Liver (tissue), 10 donors: Measurements from ENCODE around the gene CCNG1. TPM values are rescaled to one million over a fixed set of nuclear protein-coding genes. Genes with fewer than 3 reads are reported as not detected.

ENCODE experiments used
- DNase-seq: peaks from one replicate; pipeline ENCODE4 v3.0.0-alpha.2; 2017; ENCODE audit warnings: low spot score
- H3K27ac ChIP-seq, 2 donors: one replicate each; pipeline ENCODE4 v1.7.0; 2013; ENCODE audit warnings: inconsistent platforms in 2 of 2, low read length in 2 of 2, control low read depth in 1 of 2, low read depth in 1 of 2, mild to moderate bottlenecking in 1 of 2
- H3K27me3 ChIP-seq, 4 donors: one replicate each; pipeline versions ENCODE4 v1.6.1 to v1.7.0; 2013; ENCODE audit warnings: low read length in 3 of 4, inconsistent platforms in 1 of 4, mild to moderate bottlenecking in 1 of 4, moderate library complexity in 1 of 4; ENCODE audit not compliant: control insufficient read depth in 4 of 4, insufficient read depth in 4 of 4
- H3K36me3 ChIP-seq, 4 donors: one replicate each; pipeline versions ENCODE4 v1.6.1 to v1.7.0; 2013; ENCODE audit warnings: low read length in 3 of 4, mild to moderate bottlenecking in 3 of 4, low read depth in 1 of 4, moderate library complexity in 1 of 4; ENCODE audit not compliant: control insufficient read depth in 4 of 4, insufficient read depth in 3 of 4
- H3K4me1 ChIP-seq, 4 donors: one replicate each; pipeline versions ENCODE4 v1.6.1 to v1.7.0; 2013; ENCODE audit warnings: low read length in 3 of 4, mild to moderate bottlenecking in 3 of 4, moderate library complexity in 1 of 4; ENCODE audit not compliant: control insufficient read depth in 4 of 4, insufficient read depth in 4 of 4
- H3K4me3 ChIP-seq, 3 donors: one replicate each; pipeline versions ENCODE4 v1.6.1 to v1.7.0; 2013; ENCODE audit warnings: low read length in 3 of 3, control low read depth in 1 of 3, low read depth in 1 of 3, mild to moderate bottlenecking in 1 of 3
- H3K9ac ChIP-seq, 2 donors: one replicate each; pipeline ENCODE4 v1.7.0; 2013; ENCODE audit warnings: low read length in 2 of 2, mild to moderate bottlenecking in 2 of 2, moderate library complexity in 2 of 2, control low read depth in 1 of 2, low read depth in 1 of 2
- H3K9me3 ChIP-seq, 4 donors: one replicate each; pipeline versions ENCODE4 v1.6.1 to v1.7.0; 2013; ENCODE audit warnings: low read length in 3 of 4; ENCODE audit not compliant: control insufficient read depth in 4 of 4
- ATF3 ChIP-seq: IDR thresholded peaks from 2 replicates; pipeline ENCODE4 v1.6.1; 2016; ENCODE audit warnings: antibody characterized with exemption
- CTCF ChIP-seq: fragments of 150-350 bp; IDR thresholded peaks from 2 replicates; pipeline ENCODE4 v1.5.1; 2017; ENCODE audit warnings: improper control_type of control experiment, low read depth, low read length; ENCODE audit not compliant: missing input control
- EGR1 ChIP-seq, 2 donors: IDR thresholded peaks; 2 replicates each; pipeline ENCODE4 v1.6.1; 2016 to 2018; ENCODE audit warnings: antibody characterized with exemption in 2 of 2, low read depth in 2 of 2
- FOXA1 ChIP-seq: IDR thresholded peaks from 2 replicates; pipeline ENCODE4 v1.6.1; 2016; ENCODE audit warnings: antibody characterized with exemption
- GABPA ChIP-seq, 2 donors: IDR thresholded peaks in 1 of 2; conservative IDR thresholded peaks in 1 of 2; 2 replicates each; pipeline ENCODE4 v1.6.1; 2016; ENCODE audit warnings: antibody characterized with exemption in 2 of 2, mild to moderate bottlenecking in 1 of 2, moderate library complexity in 1 of 2
- HNF4A ChIP-seq, 2 donors: conservative IDR thresholded peaks; 2 replicates each; pipeline ENCODE4 v1.6.1; 2016; ENCODE audit warnings: antibody characterized with exemption in 2 of 2, mild to moderate bottlenecking in 2 of 2
- NR2F2 ChIP-seq: IDR thresholded peaks from 2 replicates; pipeline ENCODE4 v1.6.1; 2016; ENCODE audit warnings: antibody characterized with exemption
- RAD21 ChIP-seq, 2 donors: IDR thresholded peaks; 2 replicates each; pipeline ENCODE4 v1.6.1; 2016; ENCODE audit warnings: antibody characterized with exemption in 2 of 2, mild to moderate bottlenecking in 2 of 2
- RXRA ChIP-seq, 2 donors: IDR thresholded peaks; 2 replicates each; pipeline ENCODE4 v1.6.1; 2017 to 2018; ENCODE audit warnings: antibody characterized with exemption in 2 of 2, mild to moderate bottlenecking in 1 of 2
- TAF1 ChIP-seq: conservative IDR thresholded peaks from 2 replicates; pipeline ENCODE4 v1.6.1; 2016; ENCODE audit warnings: antibody characterized with exemption, mild to moderate bottlenecking
- YY1 ChIP-seq: IDR thresholded peaks from 2 replicates; pipeline ENCODE4 v1.6.1; 2016; ENCODE audit warnings: antibody characterized with exemption, mild to moderate bottlenecking
- ZBTB33 ChIP-seq: IDR thresholded peaks from 2 replicates; pipeline ENCODE4 v1.6.1; 2016; ENCODE audit warnings: antibody characterized with exemption
- WGBS: extraction: QIAGEN DNeasy Blood & Tissue Kit; methylation state at CpG from one replicate; pipeline ENCODE4 v1.1.7; 2013; 5-methylcytosine and 5-hydroxymethylcytosine counted together
- polyA plus RNA-seq, 2 donors: library from polyadenylated mRNA; stranded (reverse) in 1 of 2; unstranded in 1 of 2; fragments of 200-250 nt in 1 of 2; fragments of >200 nt in 1 of 2; fragmentation: Nextera tagmentation in 1 of 2; extraction: Ambion mirVana in 1 of 2; gene quantifications; one replicate each; pipeline versions ENCODE4 v1.2.1 to v1.2.3, GENCODE V29; 2013 to 2015
- small RNA-seq: library from RNA; depleted of rRNA; stranded (forward); fragments of <200 nt; gene quantifications from one replicate; pipeline ENCODE3, GENCODE V24; 2014
- total RNA-seq, 2 donors: library from RNA; depleted of rRNA; stranded (reverse); fragments of >200 nt; gene quantifications; one replicate each; pipeline ENCODE4 v1.2.3, GENCODE V29; 2014
- TF ChIP-seq, protein P1 (sequence below): IDR thresholded peaks from 2 replicates; pipeline ENCODE4 v1.6.1; 2016; ENCODE audit warnings: antibody characterized with exemption, mild to moderate bottlenecking
- TF ChIP-seq, protein P2 (sequence below): IDR thresholded peaks from 2 replicates; pipeline ENCODE4 v1.6.1; 2016; ENCODE audit warnings: antibody characterized with exemption
- donor health status: healthy.
- donor health status: healthy.
- donor health status: healthy.
- donor health status: healthy.
- donor health status: healthy.

Gene CCNG1
- total and polyA plus RNA-seq, 4 donors: 30.9 to 93.7 (median 74.1) TPM

GRCh38 chr5:163489055-163489744 lies 51.8 kb downstream of the CCNG1 start:
- Histone ChIP-seq H3K27me3 (no peaks in the 10 kb centered on the region), H3K9me3 (no peaks in the 10 kb centered on the region), H3K4me1 (peaks cover 0 to 10% (median 8%) of the 10 kb centered on the region in 4 donors), H3K4me3 (no peak overlapping the region), H3K27ac (peak overlapping the region in 1 of 2 donors; percentile 64), H3K9ac (peak overlapping the region in 1 of 2 donors; percentile 19), H3K36me3 (no peaks in the 10 kb centered on the region)
- DNase-seq: no peak
- 74% methylated on average over 6 of the region's 6 CpGs for WGBS
- TF ChIP-seq FOXA1 (no peak), ZBTB33 (no peak), NR2F2 (no peak), RXRA (IDR thresholded peaks at IDR 0.05) (no peak), RAD21 (IDR thresholded peaks at IDR 0.05) (peak; percentile 55 to 59), ATF3 (no peak), GABPA (IDR thresholded peaks at IDR 0.05 in 1 of 2, conservative IDR thresholded peaks at IDR 0.05 in 1 of 2) (no peak), EGR1 (IDR thresholded peaks at IDR 0.05; ENCODE audit: low read depth in 2 of 2) (no peak), HNF4A (conservative IDR thresholded peaks at IDR 0.05) (peak in 1 of 2 donors; percentile 9), YY1 (no peak), CTCF (peak; percentile 23)
- TF ChIP-seq, protein P1, sequence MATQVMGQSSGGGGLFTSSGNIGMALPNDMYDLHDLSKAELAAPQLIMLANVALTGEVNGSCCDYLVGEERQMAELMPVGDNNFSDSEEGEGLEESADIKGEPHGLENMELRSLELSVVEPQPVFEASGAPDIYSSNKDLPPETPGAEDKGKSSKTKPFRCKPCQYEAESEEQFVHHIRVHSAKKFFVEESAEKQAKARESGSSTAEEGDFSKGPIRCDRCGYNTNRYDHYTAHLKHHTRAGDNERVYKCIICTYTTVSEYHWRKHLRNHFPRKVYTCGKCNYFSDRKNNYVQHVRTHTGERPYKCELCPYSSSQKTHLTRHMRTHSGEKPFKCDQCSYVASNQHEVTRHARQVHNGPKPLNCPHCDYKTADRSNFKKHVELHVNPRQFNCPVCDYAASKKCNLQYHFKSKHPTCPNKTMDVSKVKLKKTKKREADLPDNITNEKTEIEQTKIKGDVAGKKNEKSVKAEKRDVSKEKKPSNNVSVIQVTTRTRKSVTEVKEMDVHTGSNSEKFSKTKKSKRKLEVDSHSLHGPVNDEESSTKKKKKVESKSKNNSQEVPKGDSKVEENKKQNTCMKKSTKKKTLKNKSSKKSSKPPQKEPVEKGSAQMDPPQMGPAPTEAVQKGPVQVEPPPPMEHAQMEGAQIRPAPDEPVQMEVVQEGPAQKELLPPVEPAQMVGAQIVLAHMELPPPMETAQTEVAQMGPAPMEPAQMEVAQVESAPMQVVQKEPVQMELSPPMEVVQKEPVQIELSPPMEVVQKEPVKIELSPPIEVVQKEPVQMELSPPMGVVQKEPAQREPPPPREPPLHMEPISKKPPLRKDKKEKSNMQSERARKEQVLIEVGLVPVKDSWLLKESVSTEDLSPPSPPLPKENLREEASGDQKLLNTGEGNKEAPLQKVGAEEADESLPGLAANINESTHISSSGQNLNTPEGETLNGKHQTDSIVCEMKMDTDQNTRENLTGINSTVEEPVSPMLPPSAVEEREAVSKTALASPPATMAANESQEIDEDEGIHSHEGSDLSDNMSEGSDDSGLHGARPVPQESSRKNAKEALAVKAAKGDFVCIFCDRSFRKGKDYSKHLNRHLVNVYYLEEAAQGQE: no peak

DNA sequence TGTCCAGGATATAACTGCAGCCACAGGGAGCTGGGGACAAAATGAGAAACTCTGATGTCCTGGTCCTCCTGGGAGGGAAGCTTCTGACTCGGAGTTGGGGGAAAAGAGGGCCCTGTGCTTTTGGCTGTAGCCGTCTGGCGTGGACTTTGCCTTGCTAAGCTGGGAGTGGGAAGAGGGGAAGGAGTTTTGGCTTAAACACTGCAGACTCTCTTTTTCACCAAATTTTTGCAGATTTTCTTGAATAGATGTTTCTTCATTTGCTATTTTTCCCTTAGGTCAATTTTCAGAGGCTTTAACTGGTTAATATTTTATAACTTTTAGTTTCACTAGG lies 52.3 kb downstream of the CCNG1 start:
- WGBS: 45% methylated on average over 3 of the region's 3 CpGs
- no peaks in the 10 kb centered on the region for H3K9me3 ChIP-seq

More for the DNA sequence above, 52.3 kb downstream of the CCNG1 start:
- H3K4me3 ChIP-seq: no peak overlapping the region
- peak; percentile 44 to 61 for TF ChIP-seq HNF4A (conservative IDR thresholded peaks at IDR 0.05)
- TF ChIP-seq EGR1 (IDR thresholded peaks at IDR 0.05; ENCODE audit: low read depth in 2 of 2): no peak
- TF ChIP-seq TAF1: no peak
- TF ChIP-seq, protein P2, sequence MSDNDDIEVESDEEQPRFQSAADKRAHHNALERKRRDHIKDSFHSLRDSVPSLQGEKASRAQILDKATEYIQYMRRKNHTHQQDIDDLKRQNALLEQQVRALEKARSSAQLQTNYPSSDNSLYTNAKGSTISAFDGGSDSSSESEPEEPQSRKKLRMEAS: no peak
- peak overlapping the region in 1 of 2 donors; percentile 64 for H3K27ac ChIP-seq
- no peaks in the 10 kb centered on the region for H3K27me3 ChIP-seq
- H3K4me1 ChIP-seq: peaks cover 0 to 10% (median 8%) of the 10 kb centered on the region in 4 donors
- peak overlapping the region in 1 of 2 donors; percentile 19 for H3K9ac ChIP-seq
- no peak for DNase-seq
- no peaks in the 10 kb centered on the region for H3K36me3 ChIP-seq

Small RNA genes within 50 kb of the gene (small RNA-seq; reads per million reads assigned to genes)
- gene AC008723.1: not detected

Other genes starting within 250 kb of the CCNG1 start
- 1 to 10 TPM; 1.8 to 4.0 TPM for gene NUDCD2, start 22.5 kb downstream of the CCNG1 start, total RNA-seq
- 10 to 100 TPM in 1 of 2 donors, 1 to 10 TPM in 1; 4.7 to 32.0 TPM for gene NUDCD2, start 22.5 kb downstream of the CCNG1 start, polyA plus RNA-seq
- 10 to 100 TPM in 1 of 2 donors, under 1 TPM in 1; 0.33 to 48.5 TPM for gene HMMR, start 23.0 kb downstream of the CCNG1 start, total RNA-seq
- 1 to 10 TPM; 1.0 to 3.7 TPM for gene HMMR, start 23.0 kb downstream of the CCNG1 start, polyA plus RNA-seq
- gene MAT2B, start 68.0 kb downstream of the CCNG1 start, total RNA-seq: 10 to 100 TPM; 27.0 to 41.3 TPM
- gene MAT2B, start 68.0 kb downstream of the CCNG1 start, polyA plus RNA-seq: 10 to 100 TPM; 21.3 to 23.1 TPM